Kidney (tissue), 22 donors: ENCODE measurements around the gene PEDS1. TPM values are rescaled to one million over a fixed set of nuclear protein-coding genes. Genes with fewer than 3 reads are reported as not detected.
"Not testable (repeated sequence)": the region's sequence is repeated elsewhere in the genome, so short reads cannot be mapped to it uniquely, and the experiment has no call there.

ENCODE experiments used
- DNase-seq, 5 donors: peaks; one replicate each; pipeline ENCODE4 v3.0.0-alpha.2; 2013 to 2020
- FAIRE-seq: peaks from 2 replicates; lab custom pipeline; 2012; peaks lifted over from hg19 to GRCh38; lab: Jason Lieb, UNC
- H3K27ac ChIP-seq, 2 donors: one replicate each; pipeline ENCODE4 v1.7.0; 2013; ENCODE audit warnings: low read depth in 2 of 2, low read length in 2 of 2, inconsistent platforms in 1 of 2
- H3K27me3 ChIP-seq: one replicate; pipeline ENCODE4 v1.7.1; 2013; ENCODE audit warnings: low read length, inconsistent platforms; ENCODE audit not compliant: control insufficient read depth, insufficient read depth
- H3K36me3 ChIP-seq, 3 donors: one replicate each; pipeline versions ENCODE4 v1.7.0 to v1.7.1; 2013; ENCODE audit warnings: low read length in 3 of 3, control low read depth in 1 of 3, inconsistent platforms in 1 of 3; ENCODE audit not compliant: insufficient read depth in 3 of 3, control insufficient read depth in 2 of 3
- H3K4me1 ChIP-seq, 3 donors: one replicate each; pipeline versions ENCODE4 v1.7.0 to v1.7.1; 2013; ENCODE audit warnings: low read length in 3 of 3, inconsistent platforms in 1 of 3, low read depth in 1 of 3; ENCODE audit not compliant: control insufficient read depth in 2 of 3, insufficient read depth in 2 of 3
- H3K4me3 ChIP-seq, 3 donors: one replicate each; pipeline versions ENCODE4 v1.7.0 to v1.8.1; 2013; ENCODE audit warnings: low read length in 3 of 3, control low read depth in 1 of 3, inconsistent platforms in 1 of 3
- H3K9ac ChIP-seq, 3 donors: one replicate each; pipeline versions ENCODE4 v1.7.0 to v1.7.1; 2013; ENCODE audit warnings: low read length in 3 of 3, control low read depth in 1 of 3, inconsistent platforms in 1 of 3
- H3K9me3 ChIP-seq, 3 donors: one replicate each; pipeline versions ENCODE4 v1.7.0 to v1.7.1; 2013; ENCODE audit warnings: low read length in 3 of 3, control low read depth in 1 of 3, inconsistent platforms in 1 of 3; ENCODE audit not compliant: control insufficient read depth in 2 of 3, insufficient read depth in 1 of 3
- CTCF ChIP-seq: IDR thresholded peaks from 3 replicates; pipeline ENCODE4 v1.5.1; 2012; ENCODE audit warnings: mild to moderate bottlenecking, moderate library complexity, borderline replicate concordance; ENCODE audit not compliant: insufficient read depth; ENCODE audit errors: extremely low read depth
- intact Hi-C: fragments of 100-400 bp; cut with DNase I; formaldehyde crosslinking; loops from one replicate; pipeline ENCODE4 v1.11.1; 2022
- long read RNA-seq, 10 donors: library from polyadenylated mRNA in 1 of 10; unstranded in 1 of 10; transcript quantifications; one replicate each; pipeline ENCODE4 v2.0.0 and lab custom pipeline, GENCODE V29; 2021 to 2026
- polyA plus RNA-seq: library from polyadenylated mRNA; stranded (reverse); fragments of 350-450 nt; fragmentation: Illumina TruSeq; extraction: RNeasy Lipid Tissue Mini Kit (QIAGEN cat#74804); gene quantifications from one replicate; pipeline ENCODE4 v1.2.3, GENCODE V29; 2014; ENCODE audit warnings: low read depth, low replicate concordance; ENCODE audit not compliant: insufficient read depth
- total RNA-seq: library from RNA; stranded (reverse); fragmentation: NEBNext Ultra II Directional; extraction: Animal tissue kit (Norgen Biotek cat#: 25700); gene quantifications from one replicate; pipeline ENCODE4 v1.2.1, GENCODE V29; 2021
- donor health status: control.
- donor health status: control.
- donor health status: control.
- donor health status: control.
- donor health status: control.
- donor health status: DM: yes; HTN: yes; CAD: no.
- donor health status: Normal renal cell carcinoma (clear cell type).

PEDS1 gene
- total RNA-seq (16.3 TPM), polyA plus RNA-seq (18.3 TPM)
- long read RNA-seq, donor 1, full-length matches to known transcripts, result 6 of 6 reads
- long read RNA-seq, donor 1, partial matches to known transcripts, result 0 of 6 reads
- long read RNA-seq, donor 1, other reads (novel, unspliced or antisense), result 0 of 6 reads
- long read RNA-seq, donor 2, full-length matches to known transcripts, result 5 of 5 reads
- long read RNA-seq, donor 2, partial matches to known transcripts, result 0 of 5 reads
- long read RNA-seq, donor 2, other reads (novel, unspliced or antisense), result 0 of 5 reads
- long read RNA-seq, donor 3, full-length matches to known transcripts, result 8 of 8 reads
- long read RNA-seq, donor 3, partial matches to known transcripts, result 0 of 8 reads
- long read RNA-seq, donor 3, other reads (novel, unspliced or antisense), result 0 of 8 reads
- long read RNA-seq, donor 4, full-length matches to known transcripts, result 3 of 9 reads
- long read RNA-seq, donor 4, partial matches to known transcripts, result 6 of 9 reads
- long read RNA-seq, donor 4, other reads (novel, unspliced or antisense), result 0 of 9 reads
- long read RNA-seq, donor 5, full-length matches to known transcripts, result 1 of 1 reads
- long read RNA-seq, donor 5, partial matches to known transcripts, result 0 of 1 reads
- long read RNA-seq, donor 5, other reads (novel, unspliced or antisense), result 0 of 1 reads
- long read RNA-seq, donor 6, full-length matches to known transcripts, result 1 of 1 reads
- long read RNA-seq, donor 6, partial matches to known transcripts, result 0 of 1 reads
- long read RNA-seq, donor 6, other reads (novel, unspliced or antisense), result 0 of 1 reads
- long read RNA-seq, donor 7, full-length matches to known transcripts, result 10 of 15 reads
- long read RNA-seq, donor 7, partial matches to known transcripts, result 1 of 15 reads
- long read RNA-seq, donor 7, other reads (novel, unspliced or antisense), result 4 of 15 reads
- long read RNA-seq, donor 8, full-length matches to known transcripts, result 7 of 7 reads
- long read RNA-seq, donor 8, partial matches to known transcripts, result 0 of 7 reads
- long read RNA-seq, donor 8, other reads (novel, unspliced or antisense), result 0 of 7 reads
- long read RNA-seq, donor 9, full-length matches to known transcripts, result 3 of 3 reads
- long read RNA-seq, donor 9, partial matches to known transcripts, result 0 of 3 reads
- long read RNA-seq, donor 9, other reads (novel, unspliced or antisense), result 0 of 3 reads
- long read RNA-seq, donor 10, full-length matches to known transcripts, result 7 of 7 reads
- long read RNA-seq, donor 10, partial matches to known transcripts, result 0 of 7 reads
- long read RNA-seq, donor 10, other reads (novel, unspliced or antisense), result 0 of 7 reads

GRCh38 chr20:50153500-50154377, at the start of gene PEDS1:
Gene PEDS1, minus strand, starts transcription at chr20:50153723. Its CDS starts 86 bp downstream, at chr20:50153637.
- intact Hi-C loops, result no loop called here
- DNase-seq, result peak; percentile 92 to 97 (median 95)
- TF ChIP-seq CTCF, result no peak
- Histone ChIP-seq H3K9me3 (no peaks in the 10 kb centered on the region), H3K9ac (peak within 1 kb of the TSS; percentile 26 to 97 (median 81)), H3K4me1 (peaks cover 4 to 27% (median 12%) of the 10 kb centered on the region in 3 donors), H3K27ac (peak within 1 kb of the TSS; percentile 69 to 74), H3K36me3 (no peaks in the 10 kb centered on the region), H3K27me3 (no peaks in the 10 kb centered on the region), H3K4me3 (peak within 1 kb of the TSS; percentile 52 to 86 (median 76))
- no peak for FAIRE-seq

- Histone ChIP-seq H3K9me3 (no peaks in the 10 kb centered on the region), H3K9ac (no peak overlapping the region), H3K27ac (no peak overlapping the region), H3K4me3 (no peak overlapping the region), H3K4me1 (no peaks in the 10 kb centered on the region), H3K36me3 (no peaks in the 10 kb centered on the region), H3K27me3 (no peaks in the 10 kb centered on the region)
- FAIRE-seq (no peak), DNase-seq (no peak)
- TF ChIP-seq CTCF, result no peak
- intact Hi-C loops, result no loop called here
Measured at GRCh38 chr20:50202677-50203076, 49.2 kb upstream of the PEDS1 start.

- FAIRE-seq, H3K4me1 ChIP-seq, DNase-seq, H3K9me3 ChIP-seq, H3K4me3 ChIP-seq, intact Hi-C loops, H3K27ac ChIP-seq, H3K27me3 ChIP-seq, H3K9ac ChIP-seq, H3K36me3 ChIP-seq: not testable (repeated sequence)
Measured at GRCh38 chr20:50201710-50202109, 48.2 kb upstream of the PEDS1 start.
